Measurements from ENCODE around the gene CDH5.

CDH5 gene

DNA sequence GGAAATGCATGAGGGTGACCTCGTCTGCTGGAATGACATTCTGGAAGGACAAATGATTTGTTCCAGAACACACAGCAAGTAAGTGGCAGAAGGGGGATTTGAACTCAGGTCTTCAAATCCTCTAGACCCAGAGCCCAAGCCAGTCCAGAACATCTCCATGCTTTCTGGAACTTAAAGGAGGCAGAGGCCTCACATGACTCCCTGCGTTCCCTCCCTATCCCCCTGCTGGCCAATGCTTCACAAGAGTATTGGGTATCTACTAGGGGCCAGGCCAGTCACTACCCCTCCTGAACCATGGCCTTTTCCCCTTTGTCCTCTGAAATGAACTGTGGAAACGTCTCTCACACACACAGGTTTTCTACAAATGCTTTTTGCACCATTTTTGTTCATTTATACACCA is 53.0 kb downstream of the CDH5 start:
- peak; percentile 14 for DNase-seq

DNA sequence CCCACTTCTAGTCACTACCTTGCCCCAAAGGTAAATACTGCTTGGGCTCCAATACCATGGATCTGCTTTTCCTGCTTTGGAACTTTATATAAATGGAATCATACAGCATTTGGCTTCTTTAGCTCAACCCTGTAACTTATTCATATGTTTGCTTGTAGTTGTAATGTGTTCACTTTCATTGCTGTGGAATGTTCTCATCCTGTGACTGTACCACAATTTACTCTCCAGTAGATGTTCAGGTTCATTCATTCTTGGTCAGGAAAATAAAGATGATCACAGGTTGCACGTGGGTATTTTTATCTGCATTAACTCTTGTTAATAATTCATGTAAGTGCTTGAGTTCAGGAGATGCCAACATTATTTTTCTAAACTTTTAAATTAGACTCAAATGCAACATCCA is 53.9 kb downstream of the CDH5 start:
- no peak for DNase-seq

DNA sequence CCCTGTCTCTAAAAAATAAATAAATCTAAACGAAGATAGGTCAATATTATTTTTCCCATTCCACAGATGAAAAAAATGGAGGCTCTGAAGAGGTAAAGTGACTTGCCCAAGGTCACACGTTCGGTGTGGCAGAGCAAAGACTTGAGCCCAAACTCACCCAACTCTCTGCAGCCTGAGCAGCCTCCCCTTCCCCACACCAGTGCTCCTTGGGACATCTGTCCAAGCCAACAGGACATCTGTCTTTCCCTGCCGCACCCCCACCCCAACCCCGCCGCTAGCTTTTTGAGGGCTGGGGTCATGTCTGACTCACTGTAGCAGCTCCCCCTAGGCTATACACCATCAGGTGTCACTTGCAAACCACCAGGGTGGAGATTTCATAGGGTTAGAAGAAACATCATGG is 55.4 kb downstream of the CDH5 start:
- peak; percentile 7 for DNase-seq

DNA sequence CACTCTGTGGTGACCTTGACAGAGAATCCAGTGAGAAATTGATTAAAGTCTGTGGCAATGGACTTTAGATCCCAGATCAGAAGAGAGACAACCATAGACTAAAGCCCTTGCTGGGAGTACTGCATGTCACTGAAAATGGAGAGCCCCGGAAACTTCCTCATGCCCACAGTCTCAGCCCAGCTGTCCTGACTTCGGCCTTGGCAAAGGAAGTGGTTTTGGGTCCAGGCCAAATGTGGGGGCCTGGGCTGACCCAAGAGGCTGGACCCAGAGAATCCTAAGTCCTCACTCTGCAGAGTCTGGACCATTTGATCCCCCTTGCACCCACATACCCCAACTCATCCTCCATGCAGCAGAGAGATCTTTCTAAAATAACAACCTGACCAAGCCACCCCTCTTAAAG is 55.9 kb downstream of the CDH5 start:
- DNase-seq = peak; percentile 2

DNA sequence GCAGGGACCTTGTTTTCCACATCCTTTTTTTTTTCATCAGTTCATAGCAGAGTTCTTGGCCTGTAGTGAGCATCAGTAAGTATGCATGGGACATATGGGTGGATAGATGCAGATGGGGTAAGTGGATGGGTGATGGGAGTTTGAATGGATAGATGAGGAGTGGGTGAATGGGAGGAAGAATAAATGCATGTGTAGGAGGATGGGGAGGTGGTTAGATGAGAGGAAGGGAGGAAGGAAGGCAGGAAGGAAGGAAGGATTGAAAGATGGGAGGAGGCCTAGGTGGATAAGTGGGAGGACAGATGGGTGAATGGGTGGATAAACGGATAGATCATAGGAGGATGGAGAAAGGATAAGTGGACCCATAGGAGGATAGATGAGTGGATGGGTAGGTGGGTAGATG is 56.7 kb downstream of the CDH5 start:
- DNase-seq = no peak

DNA sequence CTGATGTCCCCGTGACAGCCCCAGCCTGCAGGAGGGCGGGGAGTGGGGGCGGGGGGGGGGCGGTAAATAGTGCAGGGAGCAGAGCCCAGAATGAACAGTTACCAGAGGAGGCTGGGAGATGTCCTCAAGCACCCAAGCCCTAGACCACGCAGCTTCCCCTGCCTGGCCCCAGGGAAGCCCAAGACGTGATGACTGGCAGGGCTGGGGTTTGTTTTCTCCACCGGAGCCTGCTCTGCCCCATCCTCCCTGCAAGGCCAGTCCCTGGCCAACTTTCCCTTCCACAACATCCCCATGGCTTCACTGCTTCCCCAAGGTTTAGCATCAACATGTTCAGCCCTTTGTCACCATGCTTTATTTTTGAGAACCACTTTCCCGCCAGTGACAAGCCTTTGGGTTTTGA is 59.2 kb downstream of the CDH5 start:
- DNase-seq = peak; percentile 19

DNA sequence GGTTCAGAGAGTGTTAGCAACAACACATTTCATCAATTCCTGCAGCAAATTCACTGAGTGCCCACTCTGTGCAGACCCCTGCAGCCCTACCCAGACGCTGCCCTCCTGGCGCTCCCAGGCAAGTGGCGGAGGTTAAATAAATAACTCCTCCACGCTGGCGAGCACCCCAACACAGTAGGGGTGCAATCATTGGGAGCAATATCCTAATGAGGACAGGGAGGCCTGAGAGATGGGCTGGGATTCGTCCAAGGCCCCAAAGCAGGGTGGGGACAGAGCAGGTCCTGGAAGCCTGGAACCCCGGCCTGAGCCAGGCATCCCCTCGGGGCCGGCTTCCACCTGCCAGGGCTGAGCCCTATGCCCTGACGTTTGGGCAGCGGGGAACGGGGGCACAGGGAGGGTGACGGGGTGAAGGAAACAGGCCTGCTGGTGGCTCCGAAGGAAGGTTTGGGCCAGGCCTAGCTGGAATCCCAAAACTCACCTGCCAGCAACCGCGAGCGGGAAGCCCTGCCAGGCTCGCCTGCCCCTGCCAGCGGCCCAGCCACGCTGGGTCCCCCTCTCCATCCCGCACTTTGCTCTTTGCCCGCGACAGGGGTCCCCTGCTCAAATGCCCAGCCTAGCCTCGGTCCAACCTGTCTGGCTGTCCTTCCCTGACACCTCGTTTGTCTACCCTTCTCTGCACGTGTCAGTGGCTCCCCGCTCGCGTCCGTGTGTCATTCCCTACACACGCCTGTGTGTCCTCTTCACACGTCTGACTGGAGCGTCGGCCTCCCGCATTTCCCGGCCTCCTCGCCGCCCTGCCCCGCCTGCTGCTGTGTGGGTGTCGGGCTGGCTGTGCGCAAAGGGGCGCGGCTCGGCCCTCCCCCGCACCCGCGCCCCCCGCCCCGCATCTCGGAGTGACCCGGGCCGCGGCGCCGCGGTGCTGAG is 59.9 kb downstream of the CDH5 start:
- DNase-seq = peak; percentile 18

DNA sequence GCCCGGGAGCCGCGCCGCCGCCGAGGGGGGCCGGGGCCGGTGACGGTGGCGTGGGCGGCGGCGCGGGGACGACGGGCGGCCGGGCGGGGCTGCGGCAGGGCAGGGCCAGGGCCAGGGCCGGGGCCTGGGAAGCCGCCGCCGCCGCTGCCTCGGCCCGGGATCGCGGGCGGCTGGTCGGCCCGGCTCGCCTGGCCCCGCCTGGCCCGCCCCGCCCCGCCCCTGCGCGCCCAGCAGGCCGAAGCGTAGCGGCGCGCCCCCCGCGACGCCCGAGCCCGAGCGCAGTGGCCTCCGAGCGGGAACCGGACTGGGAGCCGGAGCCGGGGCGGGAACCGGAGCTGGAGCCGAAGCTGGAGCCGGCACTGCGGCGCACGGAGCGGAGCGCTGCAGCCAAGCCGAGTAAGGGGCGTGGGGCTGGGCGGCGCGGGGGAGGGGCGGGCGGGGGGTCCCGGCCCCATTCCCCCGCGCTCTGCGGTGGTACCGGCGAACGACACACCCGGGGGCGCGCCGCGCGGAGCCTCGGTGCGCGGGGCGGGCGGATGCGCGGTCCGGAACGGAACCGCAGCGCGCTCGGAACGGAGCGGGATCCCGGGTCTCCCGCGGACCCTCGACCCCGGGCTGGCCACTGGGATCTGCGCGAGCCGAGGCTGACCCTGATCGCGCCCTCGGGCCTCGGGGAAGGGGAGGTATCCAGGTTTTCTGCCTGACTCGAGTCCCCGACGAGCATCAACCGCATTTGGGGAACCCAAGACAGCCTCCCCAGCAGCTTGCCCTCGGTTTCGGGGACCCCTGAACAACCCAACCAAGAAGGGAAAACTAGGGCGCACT is 60.8 kb downstream of the CDH5 start, which contains the start of gene BEAN1:
BEAN1 (plus strand) TSS at position 260 of the 825 bp plus-strand sequence. CDS start 10,382 bp downstream, outside the sequence.
- DNase-seq = no peak

DNA sequence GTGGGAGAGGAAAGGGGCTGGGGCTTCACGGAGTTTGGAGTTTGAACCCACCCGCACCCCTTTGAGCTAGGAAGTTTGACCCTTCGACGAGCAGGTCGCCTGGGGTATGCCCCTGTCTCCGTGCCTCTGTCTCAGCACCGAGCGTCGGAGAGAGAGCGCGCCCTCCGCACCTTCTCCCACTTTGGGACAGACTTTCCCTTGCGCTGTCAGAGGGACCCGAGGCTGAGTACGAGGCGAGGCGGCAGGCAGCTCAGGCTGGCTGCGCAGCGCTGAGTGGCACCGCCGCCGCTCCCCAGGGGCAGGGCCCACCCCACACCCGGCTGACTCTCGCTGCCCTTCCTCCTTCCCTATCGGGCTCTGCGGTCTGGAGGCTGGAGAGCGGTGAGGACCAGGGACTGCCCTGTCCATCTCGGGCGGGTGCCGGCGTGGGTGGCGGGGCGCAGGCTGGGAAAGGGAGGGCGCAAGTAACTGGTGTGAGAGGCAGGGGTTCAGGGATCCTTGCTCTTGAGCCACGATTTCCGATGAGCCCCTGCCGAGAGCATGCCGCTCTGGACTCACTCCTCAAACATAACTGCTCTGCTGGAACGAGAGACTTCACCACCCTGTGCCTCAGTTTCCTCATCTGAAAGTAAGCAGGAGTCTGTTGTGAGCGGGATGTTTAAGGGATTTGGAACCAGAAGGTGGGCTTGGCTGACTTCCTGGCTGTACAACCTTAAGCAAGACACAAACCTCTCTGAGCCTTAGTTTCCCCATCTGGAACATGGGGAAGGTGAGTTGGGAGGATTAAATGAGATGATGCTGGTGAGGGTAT is 61.6 kb downstream of the CDH5 start:
- peak; percentile 23 for DNase-seq

DNA sequence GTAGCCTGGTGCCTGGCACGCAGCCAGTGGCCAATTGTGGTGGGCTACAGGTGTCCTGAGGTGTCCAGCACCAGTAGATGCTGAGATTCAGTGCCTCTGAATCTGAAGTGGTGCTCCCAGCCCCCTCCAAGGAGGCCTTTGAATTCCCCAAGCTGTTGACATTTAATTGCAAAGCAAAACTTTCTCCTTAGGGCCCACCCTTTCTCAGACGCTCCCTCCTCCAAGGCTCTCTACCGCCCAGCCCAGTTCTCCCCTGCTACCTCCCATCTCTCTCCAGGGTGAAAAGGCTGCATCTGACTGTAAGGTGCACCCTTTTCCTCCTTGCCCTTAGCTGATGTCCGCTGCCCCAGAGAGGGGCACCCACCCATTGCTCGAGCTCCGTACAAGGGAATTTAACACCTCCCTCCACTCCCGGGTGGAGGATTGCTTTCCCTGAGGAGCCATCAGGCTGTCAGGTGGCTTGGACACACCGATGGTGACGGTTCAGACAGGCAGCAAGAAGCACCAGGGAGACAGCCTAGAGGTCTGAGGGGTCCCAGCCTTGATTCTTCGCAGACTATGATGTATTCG is 62.3 kb downstream of the CDH5 start:
- DNase-seq = no peak

DNA sequence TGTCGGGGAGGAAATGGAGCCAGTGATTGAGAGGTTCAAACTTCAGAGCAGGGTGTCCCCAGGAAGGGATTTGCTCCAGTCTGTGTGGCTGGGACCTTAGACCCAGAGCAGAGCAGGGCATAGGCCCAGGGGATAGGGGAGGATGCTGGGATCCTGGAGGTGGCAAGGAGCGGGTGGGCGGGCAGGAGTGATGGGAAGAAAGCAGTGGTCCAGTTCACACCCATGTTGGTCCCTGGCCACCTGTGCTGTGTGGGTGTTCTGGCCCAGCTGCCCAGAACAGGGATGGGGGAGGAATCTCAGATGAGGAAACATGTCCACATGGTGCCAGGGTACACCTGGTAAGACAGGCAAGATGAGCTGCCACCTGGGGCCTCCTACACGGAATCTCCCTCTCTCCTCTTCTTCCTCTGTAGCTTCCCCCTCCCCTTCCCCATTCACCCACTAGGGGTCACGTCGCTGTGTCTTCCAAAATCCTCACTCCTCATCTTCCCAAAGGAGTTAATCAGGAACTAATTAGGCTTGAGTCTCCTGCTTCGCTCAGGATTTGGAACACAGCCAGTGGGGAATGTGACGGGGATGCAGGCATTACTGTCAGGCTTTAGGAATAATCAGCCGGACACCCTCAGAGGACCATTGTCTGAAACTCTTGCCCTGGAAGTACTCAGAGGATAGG is 62.9 kb downstream of the CDH5 start:
- DNase-seq = no peak

DNA sequence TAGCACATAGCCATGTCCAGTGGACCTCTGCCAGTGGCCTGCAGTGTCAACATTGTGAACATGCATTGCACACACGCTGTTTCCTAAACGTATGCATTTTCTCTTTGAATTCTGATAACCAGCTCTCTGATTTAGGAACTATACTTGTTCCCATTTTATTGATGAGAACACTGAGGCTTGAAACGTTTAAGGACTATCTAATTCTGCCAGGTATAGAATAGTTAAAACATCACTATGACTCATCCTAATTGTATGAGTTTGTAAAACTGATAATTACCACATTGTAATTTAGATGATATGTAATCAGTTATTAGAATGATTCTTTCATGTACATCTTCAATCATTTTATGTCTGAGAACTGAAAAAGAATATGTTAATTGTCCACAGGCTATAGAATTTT is 63.7 kb downstream of the CDH5 start:
- no peak for DNase-seq

DNA sequence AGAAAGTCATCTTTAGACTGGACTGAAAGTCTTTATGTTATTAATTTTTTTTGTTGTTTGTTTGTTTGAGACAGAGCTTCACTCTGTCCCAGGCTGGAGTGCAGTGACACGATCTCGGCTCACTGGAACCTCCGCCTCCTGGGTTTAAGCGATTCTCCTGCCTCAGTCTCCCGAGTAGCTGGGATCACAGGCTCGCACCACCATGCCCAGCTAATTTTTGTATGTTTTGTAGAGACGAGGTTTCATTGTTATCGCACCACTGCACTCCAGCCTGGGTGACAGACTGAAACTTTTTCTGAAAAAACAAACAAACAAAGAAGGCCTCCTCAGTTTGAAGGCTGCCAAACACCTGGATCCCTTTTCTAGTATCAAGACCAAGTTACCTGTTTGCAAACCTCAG is 65.3 kb downstream of the CDH5 start:
- DNase-seq = no peak

DNA sequence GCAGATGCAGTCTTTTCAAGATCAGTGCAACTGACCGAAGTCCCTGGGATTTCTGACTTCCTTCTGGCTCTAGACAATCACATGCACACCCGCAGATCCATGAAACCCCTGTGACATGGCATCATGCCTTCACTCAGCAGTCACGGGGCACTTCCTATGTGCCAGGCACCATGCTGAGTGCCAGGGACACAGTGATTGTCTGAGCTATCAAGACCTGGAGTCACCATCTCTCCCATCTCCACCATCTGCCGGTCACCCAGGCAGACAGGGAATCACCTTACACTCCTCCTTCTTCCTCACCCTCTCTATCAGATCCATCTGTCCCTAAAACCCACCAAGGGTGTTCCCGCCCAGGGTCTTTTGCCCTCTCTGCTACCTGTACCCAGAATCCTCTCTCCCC is 65.9 kb downstream of the CDH5 start:
- DNase-seq = no peak

DNA sequence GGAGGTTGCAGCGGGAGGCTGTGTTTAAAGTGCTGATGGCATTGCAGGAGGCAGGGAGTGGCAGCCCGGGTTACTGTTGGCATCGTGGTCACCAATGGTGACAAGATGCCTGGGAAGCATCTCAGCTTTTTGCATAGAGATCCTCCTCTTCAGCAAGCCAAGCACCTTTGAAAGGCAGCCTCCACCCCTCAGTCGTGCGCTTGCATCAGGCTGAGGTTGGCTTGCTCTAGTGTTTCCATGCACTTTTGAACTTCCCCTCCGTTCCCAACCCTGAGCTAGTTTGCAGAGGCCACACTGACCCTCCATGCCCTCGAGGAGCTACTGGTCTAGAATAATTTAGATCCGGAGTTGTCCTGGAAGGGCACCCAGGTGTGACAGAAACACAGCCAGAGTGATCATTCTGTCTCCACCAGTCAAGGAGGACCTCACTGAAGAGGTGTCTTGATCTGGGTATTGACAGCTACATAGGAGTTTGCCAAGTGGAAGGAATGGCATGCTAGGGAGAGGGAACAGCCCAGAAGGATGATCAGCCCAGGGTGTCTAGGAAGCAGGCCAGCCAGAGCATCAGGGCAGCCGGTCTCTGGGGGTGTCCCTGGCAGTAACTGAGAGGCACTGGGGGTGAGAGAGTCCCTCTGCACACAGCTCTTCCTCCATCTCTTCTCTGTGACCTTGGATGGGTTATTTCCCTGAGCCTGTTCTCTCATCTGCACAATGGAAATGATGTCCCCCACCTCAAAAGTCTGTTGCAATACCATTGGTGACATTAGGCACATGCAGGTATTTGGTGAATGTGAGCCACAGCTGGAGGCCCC is 68.3 kb downstream of the CDH5 start:
- DNase-seq = no peak

DNA sequence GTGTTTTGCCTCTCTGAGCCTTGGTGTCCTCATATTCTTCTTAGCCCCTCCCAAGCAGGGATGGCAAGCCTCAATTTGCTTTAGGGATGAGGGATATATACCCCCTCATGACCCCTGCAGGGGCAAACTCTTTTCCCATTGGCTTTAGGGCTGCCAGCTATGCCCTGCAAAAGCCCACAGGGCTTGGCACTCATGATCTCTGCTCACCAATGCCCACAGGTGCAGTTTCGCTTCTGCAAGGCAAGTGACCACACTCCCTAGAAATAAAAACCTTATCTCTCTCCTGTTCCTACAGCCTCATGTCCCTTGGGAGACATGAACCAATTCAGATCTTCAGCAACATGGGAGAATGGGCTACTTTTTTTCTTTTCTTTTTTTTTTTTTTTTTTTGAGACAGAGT is 69.4 kb downstream of the CDH5 start:
- DNase-seq = no peak

DNA sequence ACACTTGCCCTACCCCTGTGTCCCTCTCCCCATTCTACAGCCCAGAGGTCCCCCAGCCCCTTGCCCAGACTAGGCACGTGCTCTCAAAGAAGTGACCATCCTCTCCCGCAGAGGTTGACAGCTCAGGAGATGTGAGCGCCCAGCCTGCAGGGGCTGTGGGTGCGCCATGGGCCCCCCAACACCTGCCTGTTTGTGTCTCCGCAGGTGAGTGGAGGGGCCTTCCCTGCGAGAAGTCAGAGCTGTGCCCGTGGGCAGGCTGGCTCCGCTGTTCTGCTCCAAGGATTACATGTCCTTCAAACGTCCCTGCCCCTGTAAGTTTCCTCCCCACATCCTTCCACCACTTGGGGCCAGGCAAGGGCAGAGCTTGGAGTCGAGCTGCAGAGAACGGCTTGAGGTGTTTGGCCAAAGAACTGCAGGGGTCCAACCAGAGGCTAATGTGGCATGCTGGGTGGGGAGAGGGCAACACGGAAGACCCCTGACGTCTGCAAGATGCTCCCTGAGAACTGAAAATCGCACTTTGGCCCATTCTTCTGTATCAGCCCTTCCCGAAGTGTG is 71.0 kb downstream of the CDH5 start:
- DNase-seq = no peak

DNA sequence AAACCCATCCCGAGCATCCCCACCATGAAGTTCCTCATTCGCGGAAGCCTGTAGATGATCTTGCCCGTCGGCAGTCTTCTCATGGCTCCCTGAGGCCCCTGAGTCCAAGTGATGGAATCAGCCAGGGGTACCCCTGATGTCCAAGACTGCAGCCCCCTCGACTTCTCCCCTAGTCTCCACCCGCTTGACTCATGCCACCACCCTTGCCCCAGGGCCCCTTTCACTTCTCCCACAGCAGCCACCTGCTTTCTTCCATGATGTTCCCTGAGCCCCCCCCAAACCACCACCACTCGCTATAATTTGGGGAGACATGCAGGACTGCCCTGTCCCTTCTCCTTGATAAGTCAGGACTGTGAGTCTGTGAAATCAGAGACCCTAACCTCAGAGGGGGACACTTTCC is 72.0 kb downstream of the CDH5 start:
- DNase-seq = no peak

DNA sequence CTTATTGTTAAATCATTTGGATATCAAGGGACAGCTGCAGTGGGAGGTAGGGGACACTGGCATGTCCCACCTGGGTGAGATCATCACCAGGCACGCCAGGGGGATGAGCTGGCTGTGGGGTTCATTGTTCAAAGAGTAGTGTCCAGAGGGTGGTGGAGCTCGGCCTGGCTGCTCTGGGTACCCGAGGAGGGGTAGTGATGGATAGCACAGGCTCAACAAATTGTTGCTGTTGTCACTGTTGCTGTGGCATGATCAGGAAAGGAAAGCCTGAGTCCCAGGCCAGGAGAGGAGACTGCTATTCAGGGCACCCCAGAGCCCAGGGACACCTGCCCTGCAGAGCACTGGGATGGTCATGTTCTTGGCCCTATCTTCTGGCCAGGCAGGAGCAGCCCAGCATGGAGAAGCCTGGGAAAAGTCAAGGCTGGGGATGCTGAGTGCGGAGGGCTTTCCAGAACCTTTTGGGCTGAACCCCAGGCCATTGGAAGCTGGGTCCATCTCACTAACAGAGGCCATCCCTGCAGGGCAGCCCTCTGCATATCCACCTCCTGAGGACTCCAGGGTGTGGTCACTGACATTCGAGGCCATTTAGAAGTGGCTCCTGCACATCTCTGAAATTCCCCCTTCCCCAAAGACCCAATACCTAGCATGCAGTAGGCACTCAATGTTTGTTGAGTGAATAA is 72.7 kb downstream of the CDH5 start:
- DNase-seq = no peak

DNA sequence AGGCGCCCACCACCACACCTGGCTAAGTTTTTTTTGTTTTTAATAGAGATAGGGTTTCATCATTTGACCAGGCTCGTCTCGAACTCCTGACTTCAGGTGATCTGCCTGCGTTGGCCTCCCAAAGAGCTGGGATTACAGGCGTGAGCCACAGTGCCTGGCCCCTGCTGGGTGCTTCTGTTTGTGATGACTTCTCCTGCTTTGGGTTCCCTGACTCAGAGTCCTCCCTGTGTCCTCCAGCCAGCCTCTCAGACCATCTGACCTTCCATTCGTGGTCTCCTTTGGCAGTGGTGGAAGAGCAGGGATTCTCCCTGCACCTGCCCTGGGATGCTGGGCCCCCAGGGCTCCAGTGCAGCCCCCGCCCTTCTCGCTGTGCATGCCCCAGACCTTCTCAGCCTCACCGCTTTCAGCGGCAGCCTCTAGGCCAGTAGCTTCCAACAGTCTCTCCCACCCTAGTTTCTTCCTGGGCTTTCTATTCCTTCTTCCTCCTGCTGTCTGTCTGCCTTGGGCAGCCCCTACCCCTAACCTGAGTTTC is 73.8 kb downstream of the CDH5 start:
- DNase-seq = no peak

Measured in stimulated activated CD8-positive, alpha-beta memory T cell treated with anti-CD3 and anti-CD28 coated beads, Interleukin-4, amount 100 ng/mL, for 48 hours (primary cell).